Body of pancreas (tissue), 4 donors: ENCODE measurements around the gene FLRT2.

Experiments
- CTCF ChIP-seq, 7 experiments: fragments of 450-650 bp in 4 of 7; fragments of 200-600 bp in 3 of 7; sonication (generic) in 3 of 7; IDR thresholded peaks; one replicate each; pipeline ENCODE4 v1.5.1; 2016 to 2019; ENCODE audit warnings: antibody characterized with exemption in 7 of 7
- POLR2A ChIP-seq, 3 donors: fragments of 450-650 bp; IDR thresholded peaks; one replicate each; pipeline ENCODE4 v1.6.1; 2016; ENCODE audit warnings: antibody characterized with exemption in 3 of 3, mild to moderate bottlenecking in 2 of 3

- TF ChIP-seq CTCF (IDR thresholded peaks at IDR 0.05) (no peak), POLR2A (IDR thresholded peaks at IDR 0.05) (no peak)
Observed at GRCh38 chr14:85617791-85618190, 87.8 kb downstream of the FLRT2 start.
